SU-DHL-6 (cell line): ENCODE measurements around the gene MAPT.

ENCODE experiments used
- EZH2phosphoT487 ChIP-seq: fragments of 200-600 bp; sonication (generic), shearing (Covaris generic); conservative IDR thresholded peaks from 2 replicates; pipeline ENCODE4 v1.6.1; 2018; ENCODE audit warnings: mild to moderate bottlenecking, antibody characterized with exemption, low read length, moderate library complexity, mixed read lengths
- TF ChIP-seq, protein P1 (sequence below): fragments of 200-600 bp; sonication (generic); IDR thresholded peaks from one replicate; pipeline ENCODE4 v1.5.1; 2017; ENCODE audit warnings: antibody characterized with exemption, mild to moderate bottlenecking, low read length, moderate library complexity; ENCODE audit not compliant: insufficient read depth, poor library complexity, severe bottlenecking

DNA sequence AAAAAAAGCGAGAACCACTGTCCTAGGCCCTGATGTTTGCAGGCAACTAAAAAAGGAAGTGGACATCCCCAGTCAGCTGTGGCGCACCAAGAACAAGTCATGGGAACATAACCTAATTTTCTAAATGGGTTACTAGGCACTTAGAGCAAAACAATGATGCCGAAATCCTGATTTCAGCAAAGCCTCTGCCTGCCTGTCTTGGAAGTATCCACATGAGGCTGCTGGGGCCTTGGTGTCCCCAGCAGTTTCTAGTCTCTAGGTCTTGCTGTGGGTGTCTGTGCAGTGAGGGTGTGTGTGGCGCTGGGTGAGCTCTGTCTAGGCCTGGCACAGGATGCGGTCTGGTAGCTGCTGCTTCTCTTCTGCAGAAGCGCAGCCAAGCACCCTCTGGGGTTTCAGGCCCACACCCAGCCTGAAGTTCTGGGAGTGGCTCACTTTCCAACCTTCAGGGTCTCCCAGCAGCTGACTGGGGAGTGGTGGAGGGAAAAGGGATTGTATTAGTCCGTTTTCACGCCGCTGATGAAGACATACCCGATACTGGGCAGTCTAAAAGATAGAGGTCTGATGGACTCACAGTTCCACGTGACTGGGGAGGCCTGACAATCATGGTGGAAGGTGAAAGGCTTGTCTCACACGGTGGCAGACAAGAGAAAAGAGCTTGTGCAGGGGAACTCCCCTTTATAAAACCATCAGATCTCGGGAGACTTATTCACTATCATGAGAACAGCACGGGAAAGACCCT, 125.8 kb downstream of the MAPT start:
- TF ChIP-seq, protein P1, sequence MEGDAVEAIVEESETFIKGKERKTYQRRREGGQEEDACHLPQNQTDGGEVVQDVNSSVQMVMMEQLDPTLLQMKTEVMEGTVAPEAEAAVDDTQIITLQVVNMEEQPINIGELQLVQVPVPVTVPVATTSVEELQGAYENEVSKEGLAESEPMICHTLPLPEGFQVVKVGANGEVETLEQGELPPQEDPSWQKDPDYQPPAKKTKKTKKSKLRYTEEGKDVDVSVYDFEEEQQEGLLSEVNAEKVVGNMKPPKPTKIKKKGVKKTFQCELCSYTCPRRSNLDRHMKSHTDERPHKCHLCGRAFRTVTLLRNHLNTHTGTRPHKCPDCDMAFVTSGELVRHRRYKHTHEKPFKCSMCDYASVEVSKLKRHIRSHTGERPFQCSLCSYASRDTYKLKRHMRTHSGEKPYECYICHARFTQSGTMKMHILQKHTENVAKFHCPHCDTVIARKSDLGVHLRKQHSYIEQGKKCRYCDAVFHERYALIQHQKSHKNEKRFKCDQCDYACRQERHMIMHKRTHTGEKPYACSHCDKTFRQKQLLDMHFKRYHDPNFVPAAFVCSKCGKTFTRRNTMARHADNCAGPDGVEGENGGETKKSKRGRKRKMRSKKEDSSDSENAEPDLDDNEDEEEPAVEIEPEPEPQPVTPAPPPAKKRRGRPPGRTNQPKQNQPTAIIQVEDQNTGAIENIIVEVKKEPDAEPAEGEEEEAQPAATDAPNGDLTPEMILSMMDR = no peak
- TF ChIP-seq EZH2phosphoT487 = no peak
